ENCODE measurements around the gene PRR4. TPM values are rescaled to one million over a fixed set of nuclear protein-coding genes. Genes with fewer than 3 reads are reported as not detected.

Gene PRR4
- total RNA-seq, 1 donor from 2014 or later, result 2.3 TPM

GRCh38 chr12:10873378-10873777, 24.1 kb upstream of the PRR4 start:
- no peaks in the 10 kb centered on the region for H3K27me3 Mint-ChIP-seq (ENCODE audit: low read depth)
- no peak for TF ChIP-seq CTCF (IDR thresholded peaks at IDR 0.05)
- no peak for DNase-seq (ENCODE audit: low spot score)
- H3K27ac Mint-ChIP-seq (ENCODE audit: unreplicated experiment), result no peak overlapping the region
- peaks cover 14% of the 10 kb centered on the region for H3K36me3 Mint-ChIP-seq (ENCODE audit: low read depth)
- no peaks in the 10 kb centered on the region for H3K4me1 Mint-ChIP-seq (ENCODE audit: low read depth)
- no peak overlapping the region for H3K4me3 Mint-ChIP-seq (ENCODE audit: unreplicated experiment)
- peaks cover 14% of the 10 kb centered on the region for H3K9me3 Mint-ChIP-seq (ENCODE audit: low read depth)

- H3K4me3 Mint-ChIP-seq (ENCODE audit: unreplicated experiment), result no peak overlapping the region
- H3K27me3 Mint-ChIP-seq (ENCODE audit: low read depth), result no peaks in the 10 kb centered on the region
- peaks cover 12% of the 10 kb centered on the region for H3K36me3 Mint-ChIP-seq (ENCODE audit: low read depth)
- TF ChIP-seq CTCF (IDR thresholded peaks at IDR 0.05), result no peak
- peaks cover 22% of the 10 kb centered on the region for H3K9me3 Mint-ChIP-seq (ENCODE audit: low read depth)
- no peak overlapping the region for H3K27ac Mint-ChIP-seq (ENCODE audit: unreplicated experiment)
- DNase-seq (ENCODE audit: low spot score), result no peak
- no peaks in the 10 kb centered on the region for H3K4me1 Mint-ChIP-seq (ENCODE audit: low read depth)
Measured at GRCh38 chr12:10867381-10867780, 18.1 kb upstream of the PRR4 start.

- H3K27me3 Mint-ChIP-seq (ENCODE audit: low read depth), result no peaks in the 10 kb centered on the region
- peaks cover 27% of the 10 kb centered on the region for H3K9me3 Mint-ChIP-seq (ENCODE audit: low read depth)
- no peak for DNase-seq (ENCODE audit: low spot score)
- H3K27ac Mint-ChIP-seq (ENCODE audit: unreplicated experiment), result no peak overlapping the region
- TF ChIP-seq CTCF (IDR thresholded peaks at IDR 0.05), result no peak
- no peaks in the 10 kb centered on the region for H3K4me1 Mint-ChIP-seq (ENCODE audit: low read depth)
- H3K4me3 Mint-ChIP-seq (ENCODE audit: unreplicated experiment), result no peak overlapping the region
- H3K36me3 Mint-ChIP-seq (ENCODE audit: low read depth), result peaks cover 20% of the 10 kb centered on the region
Measured at GRCh38 chr12:10863512-10864218, 14.4 kb upstream of the PRR4 start.

- peaks cover 34% of the 10 kb centered on the region for H3K36me3 Mint-ChIP-seq (ENCODE audit: low read depth)
- H3K4me3 Mint-ChIP-seq (ENCODE audit: unreplicated experiment), result no peak overlapping the region
- DNase-seq (ENCODE audit: low spot score), result no peak
- no peak overlapping the region for H3K27ac Mint-ChIP-seq (ENCODE audit: unreplicated experiment)
- no peak for TF ChIP-seq CTCF (IDR thresholded peaks at IDR 0.05)
- peaks cover 36% of the 10 kb centered on the region for H3K9me3 Mint-ChIP-seq (ENCODE audit: low read depth)
- H3K27me3 Mint-ChIP-seq (ENCODE audit: low read depth), result no peaks in the 10 kb centered on the region
- no peaks in the 10 kb centered on the region for H3K4me1 Mint-ChIP-seq (ENCODE audit: low read depth)
Measured at GRCh38 chr12:10861366-10861765, 12.1 kb upstream of the PRR4 start.

- peaks cover 18% of the 10 kb centered on the region for H3K9me3 Mint-ChIP-seq (ENCODE audit: low read depth)
- H3K36me3 Mint-ChIP-seq (ENCODE audit: low read depth), result peaks cover 29% of the 10 kb centered on the region
- H3K27ac Mint-ChIP-seq (ENCODE audit: unreplicated experiment), result no peak overlapping the region
- no peaks in the 10 kb centered on the region for H3K27me3 Mint-ChIP-seq (ENCODE audit: low read depth)
- TF ChIP-seq CTCF (IDR thresholded peaks at IDR 0.05), result no peak
- DNase-seq (ENCODE audit: low spot score), result no peak
- H3K4me1 Mint-ChIP-seq (ENCODE audit: low read depth), result peaks cover 12% of the 10 kb centered on the region
- H3K4me3 Mint-ChIP-seq (ENCODE audit: unreplicated experiment), result no peak overlapping the region
Measured at GRCh38 chr12:10855807-10856206, 6.5 kb upstream of the PRR4 start.

Measured in chondrocyte (in vitro differentiated cells).